ENCODE measurements around the gene HECTD4.

DNA sequence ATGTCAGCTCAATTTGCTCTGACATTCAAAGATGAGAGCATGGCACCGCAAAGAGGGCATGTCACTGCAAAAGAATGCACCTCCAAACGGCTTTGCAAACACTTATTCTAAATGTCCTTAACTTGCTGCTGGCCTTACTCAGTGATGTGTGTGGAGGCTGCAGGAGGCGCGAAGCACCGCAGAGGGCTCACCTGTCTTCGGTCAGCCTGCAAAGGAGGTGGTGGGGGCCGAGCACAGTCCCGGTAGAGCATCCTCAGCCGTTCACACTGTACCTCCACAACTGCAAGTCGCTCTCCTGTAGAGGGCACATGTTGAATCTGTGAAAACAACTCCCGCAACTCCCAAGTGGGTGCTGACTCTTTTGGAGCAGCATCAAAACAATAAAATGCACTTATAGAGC, 163.0 kb downstream of the HECTD4 start:
- TF ChIP-seq, protein P1, sequence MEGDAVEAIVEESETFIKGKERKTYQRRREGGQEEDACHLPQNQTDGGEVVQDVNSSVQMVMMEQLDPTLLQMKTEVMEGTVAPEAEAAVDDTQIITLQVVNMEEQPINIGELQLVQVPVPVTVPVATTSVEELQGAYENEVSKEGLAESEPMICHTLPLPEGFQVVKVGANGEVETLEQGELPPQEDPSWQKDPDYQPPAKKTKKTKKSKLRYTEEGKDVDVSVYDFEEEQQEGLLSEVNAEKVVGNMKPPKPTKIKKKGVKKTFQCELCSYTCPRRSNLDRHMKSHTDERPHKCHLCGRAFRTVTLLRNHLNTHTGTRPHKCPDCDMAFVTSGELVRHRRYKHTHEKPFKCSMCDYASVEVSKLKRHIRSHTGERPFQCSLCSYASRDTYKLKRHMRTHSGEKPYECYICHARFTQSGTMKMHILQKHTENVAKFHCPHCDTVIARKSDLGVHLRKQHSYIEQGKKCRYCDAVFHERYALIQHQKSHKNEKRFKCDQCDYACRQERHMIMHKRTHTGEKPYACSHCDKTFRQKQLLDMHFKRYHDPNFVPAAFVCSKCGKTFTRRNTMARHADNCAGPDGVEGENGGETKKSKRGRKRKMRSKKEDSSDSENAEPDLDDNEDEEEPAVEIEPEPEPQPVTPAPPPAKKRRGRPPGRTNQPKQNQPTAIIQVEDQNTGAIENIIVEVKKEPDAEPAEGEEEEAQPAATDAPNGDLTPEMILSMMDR (IDR thresholded peaks at IDR 0.05; ENCODE audit: low read depth, low read length, missing input control) = no peak
- TF ChIP-seq HNF4G (IDR thresholded peaks at IDR 0.05) (no peak), TAF1 (conservative IDR thresholded peaks at IDR 0.05) (no peak), JUND (IDR thresholded peaks at IDR 0.05) (no peak), RAD21 (IDR thresholded peaks at IDR 0.05) (no peak)
- TF ChIP-seq, protein P2, sequence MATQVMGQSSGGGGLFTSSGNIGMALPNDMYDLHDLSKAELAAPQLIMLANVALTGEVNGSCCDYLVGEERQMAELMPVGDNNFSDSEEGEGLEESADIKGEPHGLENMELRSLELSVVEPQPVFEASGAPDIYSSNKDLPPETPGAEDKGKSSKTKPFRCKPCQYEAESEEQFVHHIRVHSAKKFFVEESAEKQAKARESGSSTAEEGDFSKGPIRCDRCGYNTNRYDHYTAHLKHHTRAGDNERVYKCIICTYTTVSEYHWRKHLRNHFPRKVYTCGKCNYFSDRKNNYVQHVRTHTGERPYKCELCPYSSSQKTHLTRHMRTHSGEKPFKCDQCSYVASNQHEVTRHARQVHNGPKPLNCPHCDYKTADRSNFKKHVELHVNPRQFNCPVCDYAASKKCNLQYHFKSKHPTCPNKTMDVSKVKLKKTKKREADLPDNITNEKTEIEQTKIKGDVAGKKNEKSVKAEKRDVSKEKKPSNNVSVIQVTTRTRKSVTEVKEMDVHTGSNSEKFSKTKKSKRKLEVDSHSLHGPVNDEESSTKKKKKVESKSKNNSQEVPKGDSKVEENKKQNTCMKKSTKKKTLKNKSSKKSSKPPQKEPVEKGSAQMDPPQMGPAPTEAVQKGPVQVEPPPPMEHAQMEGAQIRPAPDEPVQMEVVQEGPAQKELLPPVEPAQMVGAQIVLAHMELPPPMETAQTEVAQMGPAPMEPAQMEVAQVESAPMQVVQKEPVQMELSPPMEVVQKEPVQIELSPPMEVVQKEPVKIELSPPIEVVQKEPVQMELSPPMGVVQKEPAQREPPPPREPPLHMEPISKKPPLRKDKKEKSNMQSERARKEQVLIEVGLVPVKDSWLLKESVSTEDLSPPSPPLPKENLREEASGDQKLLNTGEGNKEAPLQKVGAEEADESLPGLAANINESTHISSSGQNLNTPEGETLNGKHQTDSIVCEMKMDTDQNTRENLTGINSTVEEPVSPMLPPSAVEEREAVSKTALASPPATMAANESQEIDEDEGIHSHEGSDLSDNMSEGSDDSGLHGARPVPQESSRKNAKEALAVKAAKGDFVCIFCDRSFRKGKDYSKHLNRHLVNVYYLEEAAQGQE (IDR thresholded peaks at IDR 0.05) = no peak
- TF ChIP-seq, protein P3, sequence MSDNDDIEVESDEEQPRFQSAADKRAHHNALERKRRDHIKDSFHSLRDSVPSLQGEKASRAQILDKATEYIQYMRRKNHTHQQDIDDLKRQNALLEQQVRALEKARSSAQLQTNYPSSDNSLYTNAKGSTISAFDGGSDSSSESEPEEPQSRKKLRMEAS (IDR thresholded peaks at IDR 0.05) = no peak
- TF ChIP-seq, protein P4, sequence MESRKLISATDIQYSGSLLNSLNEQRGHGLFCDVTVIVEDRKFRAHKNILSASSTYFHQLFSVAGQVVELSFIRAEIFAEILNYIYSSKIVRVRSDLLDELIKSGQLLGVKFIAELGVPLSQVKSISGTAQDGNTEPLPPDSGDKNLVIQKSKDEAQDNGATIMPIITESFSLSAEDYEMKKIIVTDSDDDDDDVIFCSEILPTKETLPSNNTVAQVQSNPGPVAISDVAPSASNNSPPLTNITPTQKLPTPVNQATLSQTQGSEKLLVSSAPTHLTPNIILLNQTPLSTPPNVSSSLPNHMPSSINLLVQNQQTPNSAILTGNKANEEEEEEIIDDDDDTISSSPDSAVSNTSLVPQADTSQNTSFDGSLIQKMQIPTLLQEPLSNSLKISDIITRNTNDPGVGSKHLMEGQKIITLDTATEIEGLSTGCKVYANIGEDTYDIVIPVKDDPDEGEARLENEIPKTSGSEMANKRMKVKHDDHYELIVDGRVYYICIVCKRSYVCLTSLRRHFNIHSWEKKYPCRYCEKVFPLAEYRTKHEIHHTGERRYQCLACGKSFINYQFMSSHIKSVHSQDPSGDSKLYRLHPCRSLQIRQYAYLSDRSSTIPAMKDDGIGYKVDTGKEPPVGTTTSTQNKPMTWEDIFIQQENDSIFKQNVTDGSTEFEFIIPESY (IDR thresholded peaks at IDR 0.05) = no peak

All from liver (tissue), 3 donors.